Germinal center (tissue), 1 donor: ENCODE data around the gene SULF2.

Experiments
- DNase-seq: peaks from one replicate; pipeline ENCODE4 v3.0.0; 2012; ENCODE audit warnings: mixed read lengths, low spot score

SULF2 gene

DNA sequence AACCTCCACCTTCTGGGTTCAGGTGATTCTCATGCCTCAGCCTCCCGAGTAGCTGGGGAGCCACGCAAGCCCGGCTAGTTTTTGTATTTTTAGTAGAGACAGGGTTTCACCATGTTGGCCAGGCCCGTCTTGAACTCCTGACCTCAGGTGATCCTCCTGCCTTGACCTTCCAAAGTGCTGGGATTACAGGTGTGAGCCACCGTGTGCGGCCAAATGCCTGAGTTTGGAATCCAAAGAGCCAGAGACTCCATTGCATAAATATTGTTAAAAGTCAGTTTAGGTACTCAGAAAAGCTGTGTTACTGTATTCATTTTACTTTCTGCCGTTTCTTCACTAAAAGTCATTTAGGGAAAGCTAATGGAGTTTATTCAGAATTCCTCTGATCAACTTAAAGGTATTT is 137.3 kb downstream of the SULF2 start:
- no peak for DNase-seq

DNA sequence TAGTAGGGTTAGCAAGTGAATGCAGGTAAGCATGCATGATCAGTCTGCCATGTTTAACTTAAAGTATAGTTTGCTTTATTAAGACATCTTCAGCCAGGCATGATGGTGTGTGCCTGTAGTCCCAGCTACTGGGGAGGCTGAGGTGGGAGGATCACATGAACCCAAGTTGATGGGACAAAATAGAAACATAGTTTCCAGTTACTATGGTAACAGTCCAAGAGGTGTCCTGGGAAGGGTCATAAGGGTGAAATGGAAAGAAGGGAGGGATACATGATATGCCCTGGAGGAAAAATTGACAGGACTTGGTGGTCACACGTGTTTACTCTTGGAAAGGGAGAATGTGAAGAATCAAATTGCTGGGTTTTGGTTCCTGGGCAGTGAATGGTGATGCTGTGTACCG is 139.6 kb downstream of the SULF2 start:
- no peak for DNase-seq

DNA sequence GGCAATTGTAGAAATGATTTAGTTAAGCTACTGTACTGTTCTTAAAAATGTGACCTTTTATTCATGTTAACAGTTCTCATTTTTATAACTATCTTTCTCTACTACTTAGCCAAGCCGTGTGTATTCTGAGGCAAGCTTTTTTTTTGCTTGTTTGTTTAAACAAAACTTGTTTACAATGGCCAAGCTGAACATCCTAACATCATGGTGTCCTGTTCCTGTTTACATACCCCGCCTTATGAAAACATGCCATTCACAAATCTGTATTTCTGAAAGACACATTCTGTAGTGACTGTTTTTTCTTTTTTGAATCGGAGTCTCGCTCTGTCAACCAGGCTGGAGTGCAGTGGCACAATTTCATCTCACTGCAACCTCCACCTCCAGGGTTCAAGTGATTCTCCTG is 142.7 kb downstream of the SULF2 start:
- no peak for DNase-seq

DNA sequence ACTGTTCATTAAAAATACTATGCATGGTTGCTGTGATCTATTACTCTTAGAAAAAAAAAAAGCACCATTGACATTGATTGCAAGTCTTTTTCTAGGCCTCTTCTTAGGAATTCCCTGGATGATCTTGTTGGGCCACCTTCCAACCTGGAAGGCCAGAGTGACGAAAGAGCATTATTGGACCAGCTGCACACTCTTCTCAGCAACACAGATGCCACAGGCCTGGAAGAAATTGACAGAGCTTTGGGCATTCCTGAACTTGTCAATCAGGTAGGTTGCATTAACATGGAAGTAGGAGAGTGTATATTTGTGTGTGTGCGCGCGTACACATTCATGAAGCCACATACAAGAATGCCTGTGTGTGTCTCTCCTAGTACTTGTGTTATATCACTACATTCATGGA is 143.2 kb downstream of the SULF2 start:
- DNase-seq = no peak

DNA sequence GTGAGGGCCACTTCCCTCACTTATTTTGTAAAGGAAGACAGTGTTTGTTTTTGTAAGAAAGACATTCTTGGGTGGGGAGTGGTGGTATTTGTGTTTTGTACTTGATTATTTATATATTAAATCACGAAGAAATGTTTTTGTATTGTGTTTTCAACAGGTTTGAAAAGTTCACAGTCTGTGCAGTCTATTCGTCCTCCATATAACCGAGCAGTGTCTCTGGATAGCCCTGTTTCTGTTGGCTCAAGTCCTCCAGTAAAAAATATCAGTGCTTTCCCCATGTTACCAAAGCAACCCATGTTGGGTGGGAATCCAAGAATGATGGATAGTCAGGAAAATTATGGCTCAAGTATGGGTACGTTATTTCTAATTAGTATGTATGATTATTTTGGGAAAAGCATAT is 146.4 kb downstream of the SULF2 start:
- no peak for DNase-seq

DNA sequence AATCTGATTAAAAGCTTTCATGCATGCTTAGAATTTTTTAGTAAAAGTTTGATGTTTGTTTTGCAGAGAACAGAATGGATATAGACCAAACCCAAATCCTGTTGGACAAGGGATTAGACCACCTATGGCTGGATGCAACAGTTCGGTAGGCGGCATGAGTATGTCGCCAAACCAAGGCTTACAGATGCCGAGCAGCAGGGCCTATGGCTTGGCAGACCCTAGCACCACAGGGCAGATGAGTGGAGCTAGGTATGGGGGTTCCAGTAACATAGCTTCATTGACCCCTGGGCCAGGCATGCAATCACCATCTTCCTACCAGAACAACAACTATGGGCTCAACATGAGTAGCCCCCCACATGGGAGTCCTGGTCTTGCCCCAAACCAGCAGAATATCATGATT is 150.0 kb downstream of the SULF2 start:
- DNase-seq = no peak

DNA sequence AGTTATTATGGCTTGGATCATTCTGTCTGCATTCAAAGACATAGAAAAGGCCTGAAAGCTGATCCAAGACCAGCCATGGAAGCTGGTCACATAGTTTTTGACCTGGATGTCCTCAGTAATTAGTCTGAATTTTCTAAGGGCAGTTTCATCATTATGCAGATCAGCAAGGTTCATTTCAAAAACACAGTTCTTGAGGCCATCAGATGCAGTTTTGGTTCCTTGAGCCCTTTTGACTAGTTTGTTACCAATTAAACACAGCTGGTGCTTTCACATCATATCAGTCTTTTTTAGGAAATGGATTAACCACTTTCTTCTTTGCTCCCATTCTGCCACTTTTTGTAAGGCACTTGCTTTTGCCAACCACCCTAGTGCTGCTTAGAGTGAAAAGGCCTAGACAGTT is 154.2 kb downstream of the SULF2 start:
- DNase-seq = no peak

DNA sequence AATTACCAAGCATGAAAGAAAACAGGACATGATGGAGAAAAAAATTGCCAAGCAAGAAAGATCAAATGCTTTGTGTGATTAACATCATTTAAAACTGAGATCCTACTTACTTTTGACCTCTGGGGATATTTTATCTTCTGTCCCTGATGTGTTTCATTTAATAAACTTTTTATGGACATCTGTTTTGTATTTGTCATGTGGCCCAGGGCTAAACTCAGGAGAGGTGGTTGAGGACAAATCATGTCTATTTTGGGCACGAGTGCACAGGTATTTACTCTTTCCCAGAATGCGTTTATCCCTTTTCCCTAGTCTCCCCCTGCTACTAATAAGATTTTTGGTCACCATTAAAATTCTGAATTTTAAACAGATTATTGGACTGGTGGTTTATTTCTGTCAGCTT is 155.4 kb downstream of the SULF2 start:
- no peak for DNase-seq

DNA sequence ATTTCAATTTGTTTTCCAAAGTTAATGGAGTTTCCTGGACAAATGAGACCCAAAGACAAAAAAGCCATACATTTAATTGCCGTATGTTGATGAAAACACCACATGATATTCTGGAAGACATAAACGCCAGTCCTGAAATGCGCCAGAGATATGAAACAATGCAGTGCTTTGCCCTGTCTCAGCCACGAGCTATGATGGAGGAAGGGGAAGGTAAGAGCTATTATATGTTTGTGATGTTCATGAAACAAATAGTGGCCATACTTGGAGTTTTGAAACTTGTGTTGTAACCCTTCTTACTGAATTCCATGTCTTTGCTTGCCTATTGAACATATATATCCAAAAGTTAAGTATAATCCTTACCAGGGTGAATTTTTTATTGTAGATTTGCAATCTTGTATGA is 157.7 kb downstream of the SULF2 start:
- no peak for DNase-seq

DNA sequence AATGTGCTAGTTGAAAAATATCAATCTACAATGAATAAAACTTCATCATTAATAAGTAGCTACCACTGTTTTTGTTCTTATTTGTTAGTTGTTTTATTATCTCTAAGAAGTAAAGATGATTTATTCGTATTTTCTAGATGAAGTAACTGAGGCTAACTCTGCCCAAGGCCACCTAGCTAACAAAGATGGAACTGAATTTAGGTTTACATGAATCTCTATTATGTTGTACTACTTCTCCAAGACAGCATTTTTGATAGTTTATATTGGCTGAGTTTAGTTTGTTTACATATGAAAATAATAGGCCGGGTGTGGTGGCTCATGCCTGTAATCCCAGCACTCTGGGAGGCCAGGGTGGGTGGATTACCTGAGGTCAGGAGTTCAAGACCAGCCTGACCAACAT is 162.1 kb downstream of the SULF2 start:
- no peak for DNase-seq

DNA sequence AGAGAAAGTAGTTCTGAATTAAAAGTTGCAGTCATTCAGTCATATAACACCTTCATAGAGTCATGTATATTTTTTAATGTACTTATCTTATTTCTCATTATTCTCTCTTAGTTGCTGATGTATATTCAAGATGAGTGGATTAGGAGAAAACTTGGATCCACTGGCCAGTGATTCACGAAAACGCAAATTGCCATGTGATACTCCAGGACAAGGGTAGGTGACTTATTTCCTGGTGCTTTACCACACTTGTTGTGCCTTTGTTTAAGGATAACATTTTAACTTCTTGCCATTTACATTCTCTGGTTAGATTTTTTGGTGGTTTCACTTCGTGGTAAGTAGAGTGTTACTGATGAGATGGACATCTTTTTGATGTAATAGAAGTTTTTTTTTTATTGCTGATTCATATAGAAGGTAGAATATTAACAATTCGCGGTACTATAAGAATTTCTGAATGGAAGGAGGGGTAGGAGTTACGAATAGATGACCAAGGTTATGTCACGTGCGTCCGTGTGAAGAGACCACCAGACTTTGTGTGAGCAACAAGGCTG is 163.1 kb downstream of the SULF2 start:
- no peak for DNase-seq

DNA sequence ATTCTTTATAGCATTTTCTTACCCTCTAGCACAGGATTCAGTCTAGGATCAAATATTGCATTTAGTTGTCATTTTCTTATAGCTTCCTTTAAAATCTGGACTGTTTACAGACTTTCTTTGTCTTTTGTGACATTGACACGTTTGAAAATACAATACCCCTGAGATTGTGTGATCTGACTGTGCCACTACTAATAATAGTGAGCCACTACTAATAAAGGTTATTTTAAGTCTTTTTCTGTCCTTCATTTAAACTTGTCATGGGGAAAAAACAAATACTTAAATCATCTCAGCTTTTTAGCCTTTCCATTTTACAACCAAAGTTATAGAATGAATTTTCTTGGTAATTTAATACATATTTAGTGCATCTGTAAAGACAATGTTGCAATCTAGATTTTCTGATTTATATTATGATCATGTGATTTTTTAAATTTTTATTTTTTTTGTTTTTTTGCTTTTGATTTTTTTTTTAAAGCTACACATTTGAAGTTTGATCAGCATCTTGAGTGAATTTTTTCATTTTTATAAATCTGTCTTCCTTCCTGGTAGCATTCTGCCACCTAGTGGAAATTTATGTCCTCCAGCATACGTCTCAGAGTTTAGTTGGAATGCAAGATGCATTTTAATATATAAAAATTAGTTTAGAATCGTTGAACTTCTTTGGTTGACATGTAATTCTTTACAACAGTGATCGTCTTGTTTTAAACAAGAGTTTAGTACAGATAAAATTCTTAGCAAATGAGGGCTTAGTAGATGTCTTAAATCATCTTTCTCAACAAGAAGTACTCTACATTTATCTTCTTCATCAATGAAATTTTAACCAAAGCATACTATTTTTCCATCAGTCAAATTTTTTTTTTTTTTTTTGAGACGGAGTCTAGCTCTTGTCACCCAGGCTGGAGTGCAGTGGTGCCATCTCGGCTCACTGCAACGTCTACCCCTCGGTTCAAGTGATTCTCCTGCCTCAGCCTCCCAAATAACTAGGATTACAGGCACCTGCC is 164.2 kb downstream of the SULF2 start:
- peak; percentile 30 for DNase-seq

DNA sequence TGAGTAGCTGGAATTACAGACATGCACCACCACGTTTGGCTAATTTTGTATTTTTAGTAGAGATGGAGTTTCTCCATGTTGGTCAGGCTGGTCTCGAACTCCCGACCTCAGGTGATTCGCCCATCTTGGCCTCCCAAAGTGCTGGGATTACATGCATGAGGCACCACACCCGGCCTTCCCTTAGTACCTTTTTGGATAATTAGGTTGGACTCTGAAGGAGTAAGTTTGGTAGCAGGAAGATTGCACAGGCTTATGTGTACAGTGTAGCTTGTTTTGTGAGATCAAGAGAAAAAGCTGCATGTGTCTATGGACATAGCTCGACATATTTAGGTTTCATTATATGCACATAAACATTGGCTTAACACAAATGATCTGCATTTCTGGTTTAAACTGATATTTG is 166.8 kb downstream of the SULF2 start:
- no peak for DNase-seq

DNA sequence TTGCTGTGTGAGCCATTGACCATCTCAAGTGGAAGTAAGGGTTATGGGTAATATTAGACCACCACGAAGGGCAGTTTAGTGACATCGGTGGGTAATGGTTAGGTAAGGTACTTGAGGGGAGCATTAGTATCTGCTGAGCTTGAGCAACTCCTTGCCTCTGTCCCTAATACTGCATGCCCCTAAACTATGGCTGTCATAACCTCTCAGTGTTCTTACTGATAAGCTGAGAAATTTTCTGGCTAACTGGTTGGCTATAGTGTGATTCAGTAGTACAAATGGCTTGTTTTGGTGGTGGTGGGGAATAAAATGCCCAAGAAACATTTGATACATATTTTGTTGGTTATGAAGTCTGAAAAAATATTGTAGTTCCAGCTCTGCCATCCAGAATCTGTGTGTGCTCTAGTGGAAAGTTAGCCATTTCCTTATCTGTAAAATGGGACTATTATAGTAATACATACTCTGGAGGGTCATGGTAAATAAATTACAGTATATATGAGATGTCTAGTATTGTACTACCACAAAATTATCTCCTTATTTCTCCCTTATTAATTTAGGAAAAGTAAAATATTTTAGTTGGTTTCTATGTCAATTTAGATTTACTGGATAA is 170.5 kb downstream of the SULF2 start:
- DNase-seq = no peak

DNA sequence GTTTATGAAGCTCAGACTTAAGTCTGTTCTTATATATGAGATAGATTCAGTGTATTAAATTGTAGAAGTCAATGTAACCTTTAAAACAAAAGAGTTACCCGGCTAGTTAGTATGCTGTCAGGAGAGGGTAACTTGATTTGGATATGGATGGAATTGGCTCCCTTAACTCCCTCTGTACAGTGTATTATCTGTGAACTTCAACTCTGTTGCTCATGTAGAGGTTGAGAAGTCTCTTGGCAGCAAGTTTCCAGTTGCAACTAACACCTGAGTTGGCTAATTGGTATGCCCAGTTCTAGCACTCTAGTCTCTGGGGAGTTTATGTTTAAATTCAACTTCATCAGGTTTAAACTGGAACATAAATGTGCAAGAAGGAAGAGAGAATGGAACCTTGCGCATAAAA is 172.6 kb downstream of the SULF2 start:
- no peak for DNase-seq

DNA sequence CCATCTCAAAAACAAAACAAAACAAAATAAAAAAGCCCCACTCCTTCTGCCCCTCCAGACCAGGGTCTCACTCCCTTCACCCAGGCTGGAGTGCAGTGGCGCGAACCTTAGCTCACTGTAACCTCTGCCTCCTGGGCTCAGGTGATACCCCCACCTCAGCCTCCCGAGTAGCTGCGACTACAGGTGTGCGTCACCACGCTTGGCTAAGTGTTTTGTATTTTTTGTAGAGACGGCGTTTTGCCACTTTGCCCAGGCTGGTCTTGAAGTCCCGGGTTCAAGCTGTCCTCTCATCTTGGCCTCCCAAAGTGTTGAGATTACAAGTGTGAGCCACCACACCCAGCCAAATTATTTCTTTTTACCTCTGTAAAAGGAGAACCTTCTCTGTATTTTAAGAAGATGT is 173.5 kb downstream of the SULF2 start:
- DNase-seq = no peak

DNA sequence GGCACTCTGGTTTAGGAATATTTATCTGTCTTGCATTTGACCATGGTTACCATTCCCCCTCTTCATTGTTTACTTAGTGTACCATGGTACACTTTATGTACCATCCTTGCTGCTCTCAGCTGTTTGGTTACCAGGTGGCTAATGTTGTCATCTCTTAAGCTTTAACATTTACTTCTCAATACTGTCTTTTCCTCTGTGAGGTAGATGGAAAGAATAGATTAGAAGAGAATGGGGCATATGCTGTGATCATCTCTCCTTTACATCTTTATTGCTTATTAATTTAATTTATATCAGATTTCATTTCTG is 174.4 kb downstream of the SULF2 start:
- no peak for DNase-seq

DNA sequence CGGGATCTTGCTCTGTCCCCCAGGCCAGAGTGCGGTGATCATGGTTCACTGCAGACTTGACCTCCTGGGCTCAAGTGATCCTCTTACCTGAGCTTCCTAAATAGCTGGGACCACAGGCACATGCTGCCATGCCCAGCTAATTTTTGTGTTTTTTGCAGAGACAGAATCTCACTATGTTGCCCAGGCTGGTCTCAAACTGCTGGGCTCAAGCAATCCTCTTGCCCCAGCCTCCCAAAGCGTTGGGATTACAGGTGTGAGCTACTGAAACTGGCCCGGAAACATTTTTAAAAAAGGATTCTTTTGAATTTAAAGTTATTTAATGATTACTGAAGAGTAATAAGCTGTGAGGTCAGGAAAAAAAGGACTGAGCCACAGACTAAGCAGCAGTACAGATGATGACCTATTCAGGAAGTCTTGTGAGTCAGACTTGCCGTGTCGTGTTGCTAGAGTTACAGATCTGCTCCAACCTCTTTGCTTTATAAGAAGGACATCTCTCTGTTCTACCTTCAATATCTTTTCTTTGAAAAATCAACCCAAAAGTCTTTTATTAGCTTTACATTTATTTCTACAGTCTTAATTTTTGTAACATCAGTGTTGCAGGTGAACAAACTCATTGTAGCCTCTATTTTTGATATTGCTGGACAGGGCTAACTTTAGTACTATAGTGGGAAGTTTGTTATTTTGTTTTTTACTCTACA is 174.9 kb downstream of the SULF2 start:
- DNase-seq = no peak

DNA sequence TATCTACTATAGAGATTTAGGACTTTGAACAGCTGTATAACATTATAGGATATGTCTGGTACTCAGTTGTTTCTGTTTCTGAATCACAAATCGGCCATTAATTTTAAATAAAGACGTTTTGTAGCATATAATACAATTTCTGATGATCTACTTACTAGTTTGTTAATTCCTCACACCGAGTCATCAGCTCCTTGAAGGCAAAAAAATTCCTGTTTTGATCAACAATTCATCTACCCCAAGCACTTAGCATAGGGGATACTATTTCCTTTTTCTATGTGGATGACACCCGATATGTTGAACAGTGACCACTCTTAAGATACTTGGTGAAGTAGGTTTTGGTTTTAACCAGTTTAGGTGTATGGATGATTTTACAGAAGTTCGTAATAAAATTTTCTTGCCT is 176.3 kb downstream of the SULF2 start:
- DNase-seq = no peak
